Bronchial epithelial cell (primary cell): Measurements from ENCODE around the gene ZNF564. TPM values are rescaled to one million over a fixed set of nuclear protein-coding genes. Genes with fewer than 3 reads are reported as not detected.

Source experiments
- DNase-seq: peaks from one replicate; pipeline ENCODE4 v3.0.0-alpha.2; 2010; ENCODE audit warnings: low read depth
- FAIRE-seq: peaks from 2 replicates; lab custom pipeline; 2011; peaks lifted over from hg19 to GRCh38; lab: Jason Lieb, UNC
- H3K27me3 ChIP-seq: 2 replicates; pipeline ENCODE4 v1.5.1; 2011; ENCODE audit warnings: low read length; ENCODE audit not compliant: control insufficient read depth, insufficient read depth
- H3K36me3 ChIP-seq: 2 replicates; pipeline ENCODE4 v1.5.1; 2011; ENCODE audit warnings: low read length; ENCODE audit not compliant: control insufficient read depth, insufficient read depth
- H3K4me3 ChIP-seq: 2 replicates; pipeline ENCODE4 v1.5.1; 2011; ENCODE audit warnings: mild to moderate bottlenecking, low read depth, low read length, control low read depth
- total RNA-seq: library from RNA; depleted of rRNA; stranded (reverse); fragments of >200 nt; gene quantifications from 2 replicates; pipeline ENCODE4 v1.2.1, GENCODE V29; 2014
- TF ChIP-seq, protein P1 (sequence below): IDR thresholded peaks from 2 replicates; pipeline ENCODE4 v1.5.1; 2011; ENCODE audit warnings: mild to moderate bottlenecking, moderate library complexity, low read length, control low read depth, inconsistent platforms; ENCODE audit not compliant: insufficient read depth, severe bottlenecking

The ZNF564 gene
- total RNA-seq, 1 donor from 2014 or later: 9.0 TPM

DNA sequence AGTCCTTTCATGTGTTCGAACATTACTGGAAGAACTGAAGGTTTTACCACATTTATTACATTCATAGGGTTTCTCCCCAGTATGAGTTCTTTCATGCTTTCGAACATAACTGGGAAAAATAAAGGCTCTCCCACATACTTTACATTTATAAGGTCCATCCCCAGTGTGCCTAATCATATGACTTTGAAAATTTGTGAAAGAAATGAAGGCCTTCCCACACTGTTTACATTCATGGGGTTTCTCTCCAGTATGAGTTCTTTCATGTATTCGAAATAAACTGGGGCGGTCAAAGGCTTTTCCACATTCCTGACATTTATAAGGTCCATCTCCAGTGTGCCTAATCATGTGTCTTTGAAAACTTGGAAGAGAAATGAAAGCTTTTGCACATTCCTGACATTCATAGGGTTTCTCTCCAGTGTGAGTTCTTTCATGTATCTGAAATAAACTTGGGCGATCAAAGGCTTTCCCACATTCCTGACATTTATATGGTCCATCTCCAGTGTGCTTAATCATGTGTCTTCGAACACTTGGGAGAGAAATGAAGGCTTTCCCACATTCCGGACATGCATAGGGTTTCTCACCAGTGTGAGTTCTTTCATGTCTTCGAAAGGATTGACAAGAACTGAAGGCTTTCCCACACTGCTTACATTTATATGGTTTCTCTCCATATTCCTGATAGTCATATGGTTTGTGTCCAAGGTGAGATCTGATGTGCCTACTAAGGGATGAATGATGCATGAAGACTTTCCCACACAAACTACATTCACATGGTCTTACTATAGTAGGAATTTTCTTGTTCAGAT, 24.0 kb downstream of the ZNF564 start:
- TF ChIP-seq, protein P1, sequence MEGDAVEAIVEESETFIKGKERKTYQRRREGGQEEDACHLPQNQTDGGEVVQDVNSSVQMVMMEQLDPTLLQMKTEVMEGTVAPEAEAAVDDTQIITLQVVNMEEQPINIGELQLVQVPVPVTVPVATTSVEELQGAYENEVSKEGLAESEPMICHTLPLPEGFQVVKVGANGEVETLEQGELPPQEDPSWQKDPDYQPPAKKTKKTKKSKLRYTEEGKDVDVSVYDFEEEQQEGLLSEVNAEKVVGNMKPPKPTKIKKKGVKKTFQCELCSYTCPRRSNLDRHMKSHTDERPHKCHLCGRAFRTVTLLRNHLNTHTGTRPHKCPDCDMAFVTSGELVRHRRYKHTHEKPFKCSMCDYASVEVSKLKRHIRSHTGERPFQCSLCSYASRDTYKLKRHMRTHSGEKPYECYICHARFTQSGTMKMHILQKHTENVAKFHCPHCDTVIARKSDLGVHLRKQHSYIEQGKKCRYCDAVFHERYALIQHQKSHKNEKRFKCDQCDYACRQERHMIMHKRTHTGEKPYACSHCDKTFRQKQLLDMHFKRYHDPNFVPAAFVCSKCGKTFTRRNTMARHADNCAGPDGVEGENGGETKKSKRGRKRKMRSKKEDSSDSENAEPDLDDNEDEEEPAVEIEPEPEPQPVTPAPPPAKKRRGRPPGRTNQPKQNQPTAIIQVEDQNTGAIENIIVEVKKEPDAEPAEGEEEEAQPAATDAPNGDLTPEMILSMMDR: no peak
- DNase-seq: peak; percentile 28
- peaks cover 13% of the 10 kb centered on the region for H3K36me3 ChIP-seq
- no peak for FAIRE-seq
- no peak overlapping the region for H3K4me3 ChIP-seq
- H3K27me3 ChIP-seq: no peaks in the 10 kb centered on the region

DNA sequence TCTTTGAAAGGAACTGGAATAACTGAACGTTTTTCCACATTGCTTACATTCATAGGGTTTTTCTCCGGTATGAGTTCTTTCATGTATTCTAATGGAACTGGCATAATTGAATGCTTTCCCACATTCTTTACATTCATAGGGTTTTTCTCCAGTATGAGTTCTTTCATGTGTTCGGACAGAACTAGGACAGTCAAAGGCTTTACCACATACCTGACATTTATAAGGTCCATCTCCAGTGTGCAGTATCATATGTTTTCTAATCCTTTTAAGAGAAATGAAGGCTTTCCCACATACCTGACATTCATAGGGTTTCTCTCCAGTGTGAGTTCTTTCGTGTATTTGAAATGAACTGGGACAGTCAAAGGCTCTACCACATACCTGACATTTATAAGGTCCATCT, 24.7 kb downstream of the ZNF564 start:
- TF ChIP-seq, protein P1: no peak
- H3K4me3 ChIP-seq: no peak overlapping the region
- no peak for FAIRE-seq

DNA sequence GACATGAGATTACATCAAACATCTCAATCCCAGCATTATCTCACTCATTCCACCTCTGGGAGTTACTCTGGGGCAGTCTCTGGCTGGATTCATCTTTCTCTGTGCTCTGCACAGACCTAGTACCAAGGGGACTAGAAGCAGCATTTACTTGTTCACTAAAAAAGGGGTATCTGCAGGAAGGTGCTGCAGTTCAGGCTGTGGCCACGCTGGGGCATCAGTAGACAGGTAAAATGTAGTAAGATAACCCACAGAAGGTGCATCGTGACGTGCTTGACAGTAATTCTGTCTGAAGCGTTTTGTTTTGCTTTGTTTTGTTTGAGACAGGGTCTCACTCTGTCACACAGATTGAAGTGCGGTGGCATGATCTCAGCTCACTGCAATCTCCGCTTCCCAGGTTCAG, 29.3 kb downstream of the ZNF564 start:
- DNase-seq (no peak), FAIRE-seq (no peak)
- peaks cover 7% of the 10 kb centered on the region for H3K36me3 ChIP-seq
- no peak overlapping the region for H3K4me3 ChIP-seq
- no peaks in the 10 kb centered on the region for H3K27me3 ChIP-seq
- TF ChIP-seq, protein P1: peak; percentile 11

More for the DNA sequence above, 24.7 kb downstream of the ZNF564 start:
- no peak for DNase-seq
- Histone ChIP-seq H3K36me3 (peaks cover 13% of the 10 kb centered on the region), H3K27me3 (no peaks in the 10 kb centered on the region)

DNA sequence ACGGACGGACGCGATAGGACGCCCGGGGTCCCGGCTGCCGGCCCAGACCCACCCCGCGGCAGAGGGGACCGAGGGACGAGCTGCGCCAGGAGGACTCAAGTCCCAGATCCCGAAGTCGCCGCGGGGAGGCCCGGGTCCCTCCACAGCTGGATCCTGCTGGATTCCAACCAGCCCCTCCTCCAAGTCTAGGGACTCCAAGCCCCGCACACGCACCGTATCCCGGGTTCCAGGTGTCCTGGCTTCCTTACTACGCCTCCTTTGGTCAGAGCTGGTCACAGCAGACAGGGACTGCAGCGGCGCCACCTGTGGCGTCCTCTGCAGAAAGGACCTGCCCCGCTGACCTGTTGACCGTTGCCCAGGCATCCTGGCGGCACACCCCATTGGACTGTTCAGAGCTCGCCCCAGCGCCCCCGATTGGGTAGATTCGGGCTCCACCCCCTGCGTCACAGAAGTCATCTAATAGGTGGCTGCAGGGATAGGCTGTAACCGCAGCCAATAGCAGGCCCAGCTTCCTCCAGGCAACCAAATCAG, 37.7 kb downstream of the ZNF564 start:
- no peak for FAIRE-seq
- no peak overlapping the region for H3K4me3 ChIP-seq
- H3K27me3 ChIP-seq: no peaks in the 10 kb centered on the region
- no peaks in the 10 kb centered on the region for H3K36me3 ChIP-seq
- DNase-seq: no peak
- TF ChIP-seq, protein P1: no peak

DNA sequence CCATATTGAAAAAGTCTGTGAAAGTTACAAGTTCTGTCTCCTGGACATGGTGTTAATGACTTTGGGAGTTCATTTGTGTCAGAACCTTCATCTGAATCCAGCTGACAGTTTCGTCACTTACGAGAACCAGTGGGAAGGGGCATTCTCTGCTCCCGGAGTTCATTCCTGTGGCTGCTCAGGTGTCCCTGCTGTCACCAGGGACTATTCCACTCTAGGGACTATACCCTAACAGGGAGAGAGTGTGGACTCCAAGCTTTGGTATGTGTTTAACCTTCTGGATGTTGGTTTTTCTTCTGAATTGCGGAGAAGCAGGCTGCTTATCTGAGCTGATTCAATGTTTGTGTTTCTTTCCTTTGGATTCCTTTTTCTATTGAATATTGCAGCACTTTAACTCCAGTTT, 54.2 kb downstream of the ZNF564 start:
- no peak overlapping the region for H3K4me3 ChIP-seq
- FAIRE-seq (no peak), DNase-seq (no peak)
- H3K27me3 ChIP-seq: no peaks in the 10 kb centered on the region
- TF ChIP-seq, protein P1: no peak
- H3K36me3 ChIP-seq: no peaks in the 10 kb centered on the region
